B cell (primary cell): ENCODE data around the gene MAU2. TPM values are rescaled to one million over a fixed set of nuclear protein-coding genes. Genes with fewer than 3 reads are reported as not detected.

Source experiments
- polyA plus RNA-seq: library from polyadenylated mRNA; depleted of rRNA; stranded (reverse); fragments of >200 nt; gene quantifications from 2 replicates; pipeline ENCODE4 v1.2.3, GENCODE V29; 2012
- total RNA-seq, 2 donors: library from RNA; stranded (reverse); fragments of 120-200 nt in 1 of 2; gene quantifications; 1 replicate in 1 of 2; 2 replicates in 1 of 2; pipeline versions ENCODE4 v1.2.3 to v1.2.4, GENCODE V29; 2013 to 2022

The MAU2 gene
- total and polyA plus RNA-seq, 2 donors (not counting 1 experiment from before 2014, with no cell fraction given): 87.7 to 199 TPM

Other genes starting within 250 kb of the MAU2 start
- gene TMEM161A, start 182.4 kb upstream of the MAU2 start, total RNA-seq: 23.2 and 23.6 TPM in 2 replicates
- gene TMEM161A, start 182.4 kb upstream of the MAU2 start, polyA plus RNA-seq: 33.8 and 44.0 TPM in 2 replicates
- gene MEF2B, start 150.6 kb upstream of the MAU2 start, total RNA-seq: 4.1 and 5.5 TPM in 2 replicates
- 4.6 and 5.4 TPM in 2 replicates for gene MEF2B, start 150.6 kb upstream of the MAU2 start, polyA plus RNA-seq
- gene BORCS8, start 128.7 kb upstream of the MAU2 start, total RNA-seq: 62.3 and 63.1 TPM in 2 replicates
- 29.5 and 37.6 TPM in 2 replicates for gene BORCS8, start 128.7 kb upstream of the MAU2 start, polyA plus RNA-seq
- 77.9 and 80.7 TPM in 2 replicates for gene RFXANK, start 128.6 kb upstream of the MAU2 start, total RNA-seq
- 100 and 101 TPM in 2 replicates for gene RFXANK, start 128.6 kb upstream of the MAU2 start, polyA plus RNA-seq
- gene NR2C2AP, start 117.4 kb upstream of the MAU2 start, total RNA-seq: 27.1 and 29.3 TPM in 2 replicates
- 19.0 and 27.4 TPM in 2 replicates for gene NR2C2AP, start 117.4 kb upstream of the MAU2 start, polyA plus RNA-seq
- not detected in 2 replicates for gene NCAN, start 108.9 kb upstream of the MAU2 start, total RNA-seq
- gene NCAN, start 108.9 kb upstream of the MAU2 start, polyA plus RNA-seq: 0.01 and 0.03 TPM in 2 replicates
- gene TM6SF2, start 47.5 kb upstream of the MAU2 start, total RNA-seq: not detected in 2 replicates
- not detected in 2 replicates for gene TM6SF2, start 47.5 kb upstream of the MAU2 start, polyA plus RNA-seq
- 86.9 and 91.4 TPM in 2 replicates for gene SUGP1, start 320 bp upstream of the MAU2 start, total RNA-seq
- gene SUGP1, start 320 bp upstream of the MAU2 start, polyA plus RNA-seq: 55.5 and 61.3 TPM in 2 replicates
- gene GATAD2A, start 84.8 kb downstream of the MAU2 start, total RNA-seq: 76.3 and 97.3 TPM in 2 replicates
- 28.8 and 44.5 TPM in 2 replicates for gene GATAD2A, start 84.8 kb downstream of the MAU2 start, polyA plus RNA-seq
- 6.3 and 8.9 TPM in 2 replicates for gene TSSK6, start 194.7 kb downstream of the MAU2 start, total RNA-seq
- 7.7 and 9.6 TPM in 2 replicates for gene TSSK6, start 194.7 kb downstream of the MAU2 start, polyA plus RNA-seq
- gene NDUFA13, start 195.4 kb downstream of the MAU2 start, total RNA-seq: 170 and 188 TPM in 2 replicates
- gene NDUFA13, start 195.4 kb downstream of the MAU2 start, polyA plus RNA-seq: 58.5 and 195 TPM in 2 replicates
- 6.9 and 8.8 TPM in 2 replicates for gene YJEFN3, start 208.1 kb downstream of the MAU2 start, total RNA-seq
- gene YJEFN3, start 208.1 kb downstream of the MAU2 start, polyA plus RNA-seq: 4.8 and 7.1 TPM in 2 replicates
- gene CILP2, start 217.4 kb downstream of the MAU2 start, total RNA-seq: 0.10 and 0.12 TPM in 2 replicates
- 0.04 and 0.07 TPM in 2 replicates for gene CILP2, start 217.4 kb downstream of the MAU2 start, polyA plus RNA-seq